ENCODE measurements around the gene UBC. TPM values are rescaled to one million over a fixed set of nuclear protein-coding genes. Genes with fewer than 3 reads are reported as not detected.
"Not testable (repeated sequence)": the region's sequence is repeated elsewhere in the genome, so short reads cannot be mapped to it uniquely, and the experiment has no call there.

UBC gene
- polyA plus RNA-seq, 3 donors, result 850 to 1,219 (median 1,080) TPM

DNA sequence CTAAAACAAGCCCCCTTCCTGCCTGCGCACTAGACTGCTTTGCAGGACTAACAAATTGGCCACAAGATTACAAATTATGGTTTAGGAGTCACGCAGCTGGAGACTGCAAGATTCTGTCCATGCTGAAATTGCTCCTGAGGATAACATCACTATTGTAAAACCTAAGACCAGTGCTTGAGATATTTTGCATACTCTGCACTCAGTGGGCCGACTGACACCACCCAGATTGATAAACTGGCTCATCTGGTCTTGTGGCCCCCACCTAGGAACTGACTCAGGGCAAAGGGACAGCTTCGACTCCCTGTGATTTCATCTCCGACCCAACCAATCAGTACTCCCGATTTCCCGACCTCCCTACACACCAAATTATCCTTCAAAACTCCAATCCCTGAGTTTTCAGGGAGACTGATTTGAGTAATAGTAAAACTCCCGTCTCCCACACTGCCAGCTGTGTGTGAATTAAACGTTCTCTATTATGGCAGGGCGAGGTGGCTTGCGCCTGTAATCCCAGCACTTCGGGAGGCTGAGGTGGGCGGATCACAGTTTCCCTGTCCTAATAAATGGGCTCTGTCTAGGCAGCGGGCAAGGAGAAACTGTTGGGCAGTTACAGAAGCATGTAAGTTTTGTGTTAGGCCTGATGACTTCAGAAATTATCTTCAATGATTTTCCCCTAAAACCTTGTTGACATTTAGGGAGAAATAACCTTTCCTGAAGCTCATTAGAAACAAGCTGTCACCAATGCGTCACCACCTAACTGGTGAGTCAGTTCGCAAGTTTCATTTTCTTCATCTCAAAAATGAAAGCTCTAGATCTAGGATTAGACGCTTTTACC is 5.3 kb upstream of the UBC start:
- no peak for DNase-seq

GRCh38 chr12:124918622-124918988 is 4.2 kb upstream of the UBC start:
- not testable (repeated sequence) for DNase-seq

GRCh38 chr12:124917841-124918621 is 3.6 kb upstream of the UBC start:
- DNase-seq, result no peak

GRCh38 chr12:124917135-124917840 is 2.8 kb upstream of the UBC start:
- peak; percentile 99 for DNase-seq

GRCh38 chr12:124916374-124917134 is 2.1 kb upstream of the UBC start:
- no peak for DNase-seq

DNA sequence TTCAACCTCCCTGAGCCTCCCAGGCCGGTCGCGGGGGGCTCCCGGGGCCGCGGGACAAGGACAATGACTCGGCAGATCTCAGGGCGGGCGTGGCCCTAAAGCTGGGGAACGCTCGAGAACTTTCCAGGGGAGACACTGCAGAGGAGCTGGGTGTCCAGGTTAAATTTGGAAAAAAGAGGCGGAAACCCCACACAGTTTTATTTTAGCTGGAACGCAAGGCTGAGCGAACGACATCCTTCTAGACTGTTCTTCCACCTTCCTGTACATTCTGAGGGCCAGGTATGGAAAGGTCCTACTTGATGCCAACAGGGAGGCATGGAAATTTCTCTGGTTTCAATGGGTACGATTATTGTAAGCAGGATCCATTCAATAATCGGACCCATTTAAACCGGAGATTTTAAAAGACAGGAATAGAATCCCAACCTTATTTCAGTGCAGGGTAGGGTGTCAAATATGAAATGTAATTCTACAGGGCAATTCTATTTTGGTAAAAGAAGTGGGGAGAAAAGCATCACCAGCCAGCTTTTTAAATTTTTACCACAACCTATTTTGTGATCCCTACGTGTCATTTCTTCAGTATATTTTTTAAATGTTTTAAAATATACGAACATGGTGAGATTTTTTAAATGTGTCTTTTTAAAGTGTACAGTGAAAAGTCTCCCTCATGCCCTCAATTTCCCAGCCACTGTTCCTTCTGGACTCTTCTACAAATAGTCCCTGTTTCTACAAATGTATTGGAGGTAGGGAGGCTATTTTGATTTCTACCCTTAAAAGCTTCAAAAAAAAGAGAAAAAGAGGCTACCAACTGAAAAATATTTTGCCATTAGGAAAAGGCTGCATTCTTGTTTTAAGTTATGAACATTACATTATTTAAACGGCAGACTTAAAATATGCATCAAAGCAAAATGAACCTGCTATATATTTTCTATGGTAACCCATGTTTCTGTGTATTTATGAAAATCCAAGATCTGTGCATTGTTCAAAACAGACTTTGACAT is 1.1 kb upstream of the UBC start:
- no peak for DNase-seq

GRCh38 chr12:124913474-124914391 is 717 bp downstream of the UBC start:
- DNase-seq, result peak; percentile 82

DNA sequence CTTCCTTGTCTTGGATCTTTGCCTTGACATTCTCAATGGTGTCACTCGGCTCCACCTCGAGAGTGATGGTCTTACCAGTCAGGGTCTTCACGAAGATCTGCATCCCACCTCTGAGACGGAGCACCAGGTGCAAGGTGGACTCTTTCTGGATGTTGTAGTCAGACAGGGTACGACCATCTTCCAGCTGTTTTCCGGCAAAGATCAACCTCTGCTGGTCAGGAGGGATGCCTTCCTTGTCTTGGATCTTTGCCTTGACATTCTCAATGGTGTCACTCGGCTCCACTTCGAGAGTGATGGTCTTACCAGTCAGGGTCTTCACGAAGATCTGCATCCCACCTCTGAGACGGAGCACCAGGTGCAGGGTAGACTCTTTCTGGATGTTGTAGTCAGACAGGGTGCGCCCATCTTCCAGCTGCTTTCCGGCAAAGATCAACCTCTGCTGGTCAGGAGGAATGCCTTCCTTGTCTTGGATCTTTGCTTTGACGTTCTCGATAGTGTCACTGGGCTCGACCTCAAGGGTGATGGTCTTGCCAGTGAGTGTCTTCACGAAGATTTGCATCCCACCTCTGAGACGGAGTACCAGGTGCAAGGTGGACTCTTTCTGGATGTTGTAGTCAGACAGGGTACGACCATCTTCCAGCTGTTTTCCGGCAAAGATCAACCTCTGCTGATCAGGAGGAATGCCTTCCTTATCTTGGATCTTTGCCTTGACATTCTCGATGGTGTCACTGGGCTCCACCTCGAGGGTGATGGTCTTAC is 1.7 kb downstream of the UBC start:
- not testable (repeated sequence) for DNase-seq

DNA sequence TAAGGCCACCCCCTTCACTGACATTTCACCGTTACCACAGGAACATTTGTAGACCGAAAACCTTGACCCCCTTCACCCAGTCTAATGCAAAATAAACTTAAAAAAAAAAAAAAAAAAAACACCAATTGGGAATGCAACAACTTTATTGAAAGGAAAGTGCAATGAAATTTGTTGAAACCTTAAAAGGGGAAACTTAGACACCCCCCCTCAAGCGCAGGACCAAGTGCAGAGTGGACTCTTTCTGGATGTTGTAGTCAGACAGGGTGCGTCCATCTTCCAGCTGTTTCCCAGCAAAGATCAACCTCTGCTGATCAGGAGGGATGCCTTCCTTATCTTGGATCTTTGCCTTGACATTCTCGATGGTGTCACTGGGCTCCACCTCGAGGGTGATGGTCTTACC is 2.9 kb downstream of the UBC start:
- DNase-seq, result not testable (repeated sequence)

DNA sequence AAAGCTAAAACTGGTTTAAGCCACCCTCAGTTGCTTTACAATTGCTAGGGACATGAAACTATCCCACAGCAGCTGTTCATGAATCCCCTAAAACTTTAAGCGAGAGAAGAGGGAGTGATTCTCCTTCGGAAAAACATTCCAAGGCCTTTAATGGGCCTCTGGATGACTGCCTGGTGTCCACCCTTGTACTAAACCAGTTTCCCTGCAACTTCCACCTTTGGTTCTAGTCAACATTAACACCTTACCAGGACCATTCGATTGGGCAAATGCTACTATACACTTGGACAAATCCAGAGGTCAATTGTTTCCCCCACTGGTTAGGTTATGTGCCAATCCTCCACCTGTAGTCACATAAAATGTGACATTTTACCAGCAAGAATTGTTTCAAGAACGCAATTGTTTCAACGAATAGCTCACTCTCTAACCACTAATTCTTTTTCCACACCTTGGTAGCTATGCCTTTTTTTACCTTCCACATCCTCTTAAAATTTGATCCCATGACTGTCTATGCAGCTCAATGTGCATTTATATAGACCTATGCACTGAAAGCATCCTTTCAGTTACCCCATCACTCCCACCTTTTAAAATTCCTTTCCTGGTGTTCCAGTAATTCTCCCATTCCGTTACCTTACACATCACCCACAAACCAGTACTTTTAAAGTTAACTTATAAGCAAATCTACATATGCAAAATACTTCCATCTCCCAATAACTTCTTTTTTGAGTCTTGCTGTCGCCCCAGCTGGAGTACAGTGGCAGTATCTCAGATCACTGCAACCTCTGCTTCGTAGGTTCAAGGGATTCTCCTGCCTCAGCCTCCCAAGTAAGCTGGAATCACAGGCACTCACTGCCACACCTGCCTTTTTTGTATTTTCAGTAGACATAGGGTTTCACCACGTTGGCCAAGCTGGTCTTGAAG is 3.6 kb downstream of the UBC start:
- DNase-seq, result no peak

- no peak for DNase-seq
Measured at GRCh38 chr12:124909831-124910560, 4.5 kb downstream of the UBC start.

GRCh38 chr12:124906606-124907261 is 7.7 kb downstream of the UBC start:
- peak; percentile 92 for DNase-seq

- DNase-seq, result no peak
Measured at GRCh38 chr12:124904306-124905098, 9.9 kb downstream of the UBC start.

- DNase-seq, result no peak
Measured at GRCh38 chr12:124902916-124903315, 11.5 kb downstream of the UBC start.

DNA sequence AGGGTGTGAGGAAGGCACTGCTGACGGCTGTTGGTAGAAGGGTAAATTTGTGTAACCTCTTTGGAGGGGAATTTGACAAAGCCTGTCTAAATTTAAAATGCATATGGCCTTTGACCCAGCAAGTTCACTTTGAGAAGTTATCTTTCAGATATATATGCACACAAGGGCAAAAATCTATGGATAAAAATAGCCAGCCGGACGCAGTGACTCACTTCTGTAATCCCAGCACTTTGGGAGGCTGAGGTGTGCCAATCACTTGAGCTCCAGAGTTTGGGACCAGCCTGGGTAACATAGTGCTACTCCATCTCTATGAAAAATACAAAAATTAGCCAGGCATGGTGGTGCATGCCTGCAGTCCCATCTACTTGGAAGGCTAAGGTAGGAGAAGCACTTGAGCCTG is 13.4 kb downstream of the UBC start:
- DNase-seq, result no peak
